OCI-LY3 (cell line): ENCODE measurements around the gene DDX41.

Experiments used
- H2AFZ ChIP-seq: fragments of 200-600, 300-600 bp; shearing (Covaris generic); 2 replicates; pipeline ENCODE4 v1.6.0; 2014; ENCODE audit warnings: antibody characterized with exemption, low read depth, low read length
- H3K27ac ChIP-seq: fragments of 200-600, 300-600 bp; sonication (generic); 2 replicates; pipeline ENCODE4 v1.5.1; 2014; ENCODE audit warnings: mild to moderate bottlenecking, low read length, moderate library complexity, mixed read lengths
- H3K27me3 ChIP-seq: fragments of 200-600, 300-600 bp; sonication (generic); 2 replicates; pipeline ENCODE4 v1.6.1; 2014; ENCODE audit warnings: low read depth, low read length, mixed read lengths
- H3K36me3 ChIP-seq: fragments of 200-600, 300-600 bp; sonication (generic); replicated peaks from 2 replicates; pipeline ENCODE3; 2014; ENCODE audit warnings: low read depth, low read length, mixed read lengths
- H3K4me1 ChIP-seq: fragments of 300-600, 200-600 bp; sonication (generic); 2 replicates; pipeline ENCODE4 v1.6.1; 2014; ENCODE audit warnings: low read length, mixed read lengths
- H3K4me2 ChIP-seq: fragments of 200-600, 300-600 bp; sonication (generic); 2 replicates; pipeline ENCODE4 v1.6.1; 2014; ENCODE audit warnings: low read length, mixed read lengths
- H3K4me3 ChIP-seq: fragments of 300-600, 200-600 bp; sonication (generic); 2 replicates; pipeline ENCODE4 v1.5.1; 2014; ENCODE audit warnings: antibody characterized with exemption, mild to moderate bottlenecking, low read length, moderate library complexity
- H3K79me2 ChIP-seq: fragments of 300-600, 200-600 bp; shearing (Covaris generic); 2 replicates; pipeline ENCODE4 v1.6.1; 2014; ENCODE audit warnings: mild to moderate bottlenecking, low read length, mixed read lengths
- H3K9ac ChIP-seq: fragments of 300-600, 200-600 bp; shearing (Covaris generic); 2 replicates; pipeline ENCODE4 v1.6.0; 2014; ENCODE audit warnings: mild to moderate bottlenecking, low read length, moderate library complexity
- H3K9me3 ChIP-seq: fragments of 200-600, 300-600 bp; shearing (Covaris generic); 2 replicates; pipeline ENCODE4 v1.6.1; 2014; ENCODE audit warnings: low read length, mixed read lengths; ENCODE audit not compliant: insufficient read depth
- H4K20me1 ChIP-seq: fragments of 200-600, 300-600 bp; sonication (generic); 2 replicates; pipeline ENCODE4 v1.6.1; 2016; ENCODE audit warnings: low read length, mixed read lengths; ENCODE audit not compliant: insufficient read depth
- CTCF ChIP-seq: fragments of 200-600, 300-600 bp; sonication (generic); IDR thresholded peaks from 2 replicates; pipeline ENCODE4 v1.5.1; 2014; ENCODE audit warnings: antibody characterized with exemption, low read length, low read depth
- EZH2phosphoT487 ChIP-seq: fragments of 200-600 bp; shearing (Covaris generic); IDR thresholded peaks from 2 replicates; pipeline ENCODE4 v1.6.1; 2018; ENCODE audit warnings: antibody characterized with exemption, mixed run types, low read depth

Gene DDX41

GRCh38 chr5:177530638-177531037 lies 13.9 kb upstream of the DDX41 start:
- Histone ChIP-seq H3K9ac (no peak overlapping the region), H3K4me1 (no peaks in the 10 kb centered on the region), H3K27me3 (no peaks in the 10 kb centered on the region), H3K27ac (no peak overlapping the region), H2AFZ (no peak overlapping the region), H3K36me3 (peaks cover 34% of the 10 kb centered on the region), H3K79me2 (no peaks in the 10 kb centered on the region), H4K20me1 (no peaks in the 10 kb centered on the region), H3K4me2 (no peak overlapping the region), H3K4me3 (no peak overlapping the region), H3K9me3 (no peaks in the 10 kb centered on the region)
- TF ChIP-seq EZH2phosphoT487 (no peak), CTCF (no peak)

GRCh38 chr5:177529247-177530203 lies 12.8 kb upstream of the DDX41 start:
- peaks cover 43% of the 10 kb centered on the region for H3K36me3 ChIP-seq
- H3K4me3 ChIP-seq = no peak overlapping the region
- no peaks in the 10 kb centered on the region for H3K9me3 ChIP-seq
- H3K27ac ChIP-seq = no peak overlapping the region
- TF ChIP-seq CTCF (no peak), EZH2phosphoT487 (no peak)
- H3K27me3 ChIP-seq = no peaks in the 10 kb centered on the region
- H3K9ac ChIP-seq = no peak overlapping the region
- H3K4me2 ChIP-seq = no peak overlapping the region
- H4K20me1 ChIP-seq = no peaks in the 10 kb centered on the region
- no peak overlapping the region for H2AFZ ChIP-seq
- no peaks in the 10 kb centered on the region for H3K4me1 ChIP-seq
- no peaks in the 10 kb centered on the region for H3K79me2 ChIP-seq

- TF ChIP-seq CTCF (no peak), EZH2phosphoT487 (no peak)
- Histone ChIP-seq H3K4me1 (no peaks in the 10 kb centered on the region), H3K27ac (no peak overlapping the region), H3K79me2 (no peaks in the 10 kb centered on the region), H3K4me2 (no peak overlapping the region), H3K9me3 (no peaks in the 10 kb centered on the region), H3K4me3 (no peak overlapping the region), H3K27me3 (no peaks in the 10 kb centered on the region), H4K20me1 (no peaks in the 10 kb centered on the region), H2AFZ (no peak overlapping the region), H3K36me3 (peaks cover 43% of the 10 kb centered on the region), H3K9ac (no peak overlapping the region)
Measured at GRCh38 chr5:177528631-177529030, 11.9 kb upstream of the DDX41 start.

GRCh38 chr5:177527595-177527994 lies 10.8 kb upstream of the DDX41 start:
- TF ChIP-seq CTCF = no peak
- TF ChIP-seq EZH2phosphoT487 = no peak
- no peak overlapping the region for H3K9ac ChIP-seq
- H3K27me3 ChIP-seq = no peaks in the 10 kb centered on the region
- peaks cover 42% of the 10 kb centered on the region for H3K36me3 ChIP-seq
- H2AFZ ChIP-seq = no peak overlapping the region
- no peaks in the 10 kb centered on the region for H3K9me3 ChIP-seq
- no peak overlapping the region for H3K4me3 ChIP-seq
- no peak overlapping the region for H3K4me2 ChIP-seq
- no peak overlapping the region for H3K27ac ChIP-seq
- H3K4me1 ChIP-seq = no peaks in the 10 kb centered on the region
- no peaks in the 10 kb centered on the region for H3K79me2 ChIP-seq
- H4K20me1 ChIP-seq = no peaks in the 10 kb centered on the region
